HG03039 (cell line): ENCODE measurements around the gene PGLYRP1.

Source experiments
- ATAC-seq: cut with Tn5 transposase; IDR thresholded peaks from one replicate; pipeline ENCODE4 v1.9.1; 2021; ENCODE audit warnings: mild to moderate bottlenecking, moderate library complexity; ENCODE audit not compliant: unreplicated experiment

Gene PGLYRP1, protein sequence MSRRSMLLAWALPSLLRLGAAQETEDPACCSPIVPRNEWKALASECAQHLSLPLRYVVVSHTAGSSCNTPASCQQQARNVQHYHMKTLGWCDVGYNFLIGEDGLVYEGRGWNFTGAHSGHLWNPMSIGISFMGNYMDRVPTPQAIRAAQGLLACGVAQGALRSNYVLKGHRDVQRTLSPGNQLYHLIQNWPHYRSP

DNA sequence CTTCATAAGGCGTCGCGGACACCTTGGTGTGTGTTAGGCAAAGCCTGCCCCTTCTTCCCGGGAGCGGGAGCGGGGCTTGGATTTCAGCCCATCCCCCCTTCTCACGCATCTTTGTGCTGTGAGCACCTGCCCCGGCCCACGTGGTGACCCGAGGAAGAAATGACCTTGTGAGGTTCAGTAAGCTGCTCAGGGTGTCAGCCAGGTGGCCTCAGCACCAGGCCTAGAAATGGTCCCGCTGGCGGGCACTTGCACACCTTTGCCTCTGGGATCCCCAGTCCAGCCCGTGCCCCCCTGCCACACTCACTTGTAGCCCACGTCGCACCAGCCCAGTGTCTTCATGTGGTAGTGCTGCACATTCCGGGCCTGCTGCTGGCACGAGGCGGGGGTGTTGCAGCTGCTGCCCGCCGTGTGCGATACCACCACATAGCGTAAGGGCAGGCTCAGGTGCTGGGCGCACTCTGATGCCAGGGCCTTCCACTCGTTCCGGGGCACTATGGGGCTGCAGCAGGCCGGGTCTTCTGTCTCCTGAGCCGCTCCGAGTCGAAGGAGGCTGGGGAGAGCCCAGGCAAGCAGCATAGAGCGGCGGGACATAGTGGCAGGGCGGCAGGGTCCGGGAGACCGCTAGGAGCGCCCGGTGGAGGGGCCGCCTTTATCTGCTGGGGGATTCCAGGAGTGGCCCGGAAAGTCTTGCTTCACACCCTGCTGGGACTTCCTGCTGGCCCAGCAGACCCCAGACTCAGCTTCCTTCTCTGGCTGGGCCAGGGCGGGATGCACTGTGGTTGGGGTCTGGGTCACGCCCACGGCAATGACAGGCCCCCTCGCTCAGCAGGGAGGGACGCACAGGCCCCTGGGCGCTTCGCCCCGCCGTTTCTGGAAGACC, at the start of gene PGLYRP1:
TSS of gene PGLYRP1 (minus strand) at position 623 of the 880 bp plus-strand sequence. CDS start at position 591, 32 bp downstream.
- ATAC-seq: no peak

DNA sequence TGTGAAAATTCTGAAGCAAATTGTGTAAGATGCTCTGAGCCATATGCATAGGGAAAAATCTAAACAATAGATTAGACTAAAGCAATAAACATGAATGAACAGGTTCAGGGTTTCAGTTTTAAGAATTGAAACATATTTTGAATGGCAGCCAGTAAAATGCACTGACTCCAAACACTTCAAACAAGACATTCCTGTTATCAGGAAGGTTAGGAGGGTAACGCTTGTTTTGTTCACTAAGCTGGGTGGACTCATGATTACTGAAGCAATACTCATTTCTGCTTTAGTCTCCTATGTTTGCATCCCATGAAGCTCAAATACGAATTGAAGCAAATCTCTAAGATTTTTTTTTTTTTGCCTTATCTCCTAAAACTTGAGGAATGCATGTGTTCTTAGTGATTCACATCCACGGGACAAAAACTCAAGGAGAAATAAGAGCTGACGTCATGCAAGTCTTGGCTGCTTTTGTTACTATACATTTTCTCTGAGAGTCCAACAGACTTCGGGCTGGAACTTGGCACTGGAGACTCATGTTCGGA, 47.0 kb upstream of the PGLYRP1 start:
- no peak for ATAC-seq

DNA sequence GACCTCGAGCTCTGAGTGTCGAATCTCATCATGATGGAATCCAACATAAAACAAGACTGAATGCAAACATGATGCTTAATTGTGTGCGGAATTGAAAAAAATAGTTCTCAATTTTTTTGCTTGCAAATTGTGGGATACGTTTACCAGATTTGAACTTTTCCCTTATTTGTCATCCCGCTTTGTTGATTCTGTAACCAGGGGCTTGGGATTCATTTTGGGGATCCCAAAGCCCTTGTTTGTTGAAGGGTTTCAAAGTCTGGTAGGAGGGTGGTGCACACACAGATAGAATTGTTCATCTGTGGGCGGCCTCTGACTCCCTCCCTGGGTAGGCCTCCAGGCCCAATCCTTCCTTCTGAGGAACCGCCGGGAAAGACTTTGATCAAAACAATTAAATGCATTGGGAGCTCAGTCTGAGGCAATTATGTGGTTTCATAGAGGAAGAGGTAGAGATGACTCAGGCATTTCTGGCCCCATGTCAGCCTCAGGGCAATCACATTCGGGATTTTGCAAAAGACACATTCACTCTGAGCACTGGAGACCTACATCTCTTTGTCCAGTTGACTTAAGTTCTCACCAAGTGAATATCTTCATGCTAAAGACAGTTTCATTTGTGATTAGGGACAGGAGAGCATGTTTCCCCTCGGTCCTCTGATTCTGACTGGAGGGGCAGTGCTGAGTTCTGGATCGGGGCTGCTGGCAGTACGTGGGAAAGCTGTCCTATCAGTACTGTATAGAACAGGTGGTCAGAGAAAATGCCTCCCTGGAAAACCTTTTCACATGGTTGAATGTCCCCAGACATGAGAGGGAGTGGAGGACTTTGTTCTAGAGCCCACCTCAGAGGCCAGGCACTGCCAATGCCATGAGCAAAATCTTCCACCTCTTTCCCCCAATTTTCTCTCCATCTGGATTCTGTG, 45.7 kb upstream of the PGLYRP1 start:
- ATAC-seq: no peak

- ATAC-seq: no peak
Measured at GRCh38 chr19:46067691-46068090, 44.8 kb upstream of the PGLYRP1 start.

- no peak for ATAC-seq
Measured at GRCh38 chr19:46066471-46066870, 43.6 kb upstream of the PGLYRP1 start.

DNA sequence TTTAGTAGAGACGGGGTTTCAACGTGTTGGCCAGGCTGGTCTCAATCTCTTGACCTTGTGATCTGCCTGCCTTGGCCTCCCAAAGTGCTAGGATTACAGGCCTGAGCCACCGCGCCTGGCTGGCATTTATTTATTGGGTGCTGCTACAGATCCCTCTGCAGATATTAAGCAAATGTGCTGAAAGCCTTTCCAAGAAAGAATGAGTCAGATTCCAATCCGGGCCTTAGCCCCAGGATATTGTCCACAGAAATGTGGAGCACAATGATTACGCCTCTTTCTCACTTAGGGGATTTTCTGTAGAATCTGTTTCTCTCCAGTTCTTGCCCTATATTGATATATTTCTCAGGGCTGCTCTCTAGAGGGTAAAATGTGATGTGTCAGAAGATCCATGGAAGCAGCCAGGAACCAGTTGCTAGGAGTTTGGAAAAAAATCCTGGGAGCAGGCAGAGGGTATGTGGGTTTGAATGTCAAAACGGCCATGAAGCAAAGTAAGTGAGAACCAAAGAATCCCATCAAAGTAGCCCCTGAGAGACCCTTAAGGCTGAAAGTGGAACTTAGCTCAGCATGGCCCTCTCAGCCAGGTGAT, 42.7 kb upstream of the PGLYRP1 start:
- ATAC-seq: no peak

DNA sequence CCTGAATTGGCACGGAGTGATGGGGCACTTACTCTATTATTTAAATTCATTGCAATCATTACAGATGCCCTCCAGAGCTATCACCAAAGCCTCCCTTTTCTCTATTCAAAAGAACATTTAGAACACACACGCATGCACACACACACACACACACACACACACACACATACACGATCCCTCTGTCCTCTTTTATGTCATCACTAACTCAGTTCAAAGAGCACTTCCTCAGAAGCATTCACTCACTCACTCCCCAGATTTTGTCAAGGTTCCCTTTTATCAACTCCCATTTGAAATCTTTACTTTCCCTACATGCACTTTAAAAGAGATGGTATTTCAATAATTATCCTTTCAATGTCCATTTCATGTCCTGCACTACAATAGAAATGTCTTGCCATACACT, 40.3 kb upstream of the PGLYRP1 start:
- ATAC-seq: no peak

GRCh38 chr19:46060012-46060411, 37.2 kb upstream of the PGLYRP1 start:
- ATAC-seq: no peak

- no peak for ATAC-seq
Measured at GRCh38 chr19:46058778-46059177, 35.9 kb upstream of the PGLYRP1 start.

GRCh38 chr19:46056536-46056935, 33.7 kb upstream of the PGLYRP1 start:
- ATAC-seq: no peak

GRCh38 chr19:46052896-46053295, 30.0 kb upstream of the PGLYRP1 start:
- ATAC-seq: no peak

DNA sequence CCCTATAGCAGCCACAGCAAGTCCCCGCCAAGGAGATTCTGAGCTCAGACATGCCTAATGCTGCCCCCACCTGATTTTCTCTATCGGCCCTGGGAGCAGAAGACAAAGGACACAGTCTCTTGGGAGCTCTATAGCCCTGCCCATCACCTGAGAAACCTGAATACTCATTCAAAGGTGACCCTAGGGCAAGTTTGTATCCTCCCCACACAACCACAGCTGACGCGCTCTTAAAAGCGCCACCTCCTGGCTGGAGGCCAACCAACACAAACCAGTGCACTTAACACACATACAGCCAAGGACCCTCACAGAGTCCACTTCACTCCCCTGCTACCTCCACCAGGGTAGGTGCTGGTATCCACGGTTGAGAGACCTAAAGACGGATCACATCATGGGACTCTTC, 26.7 kb upstream of the PGLYRP1 start:
- ATAC-seq: no peak

DNA sequence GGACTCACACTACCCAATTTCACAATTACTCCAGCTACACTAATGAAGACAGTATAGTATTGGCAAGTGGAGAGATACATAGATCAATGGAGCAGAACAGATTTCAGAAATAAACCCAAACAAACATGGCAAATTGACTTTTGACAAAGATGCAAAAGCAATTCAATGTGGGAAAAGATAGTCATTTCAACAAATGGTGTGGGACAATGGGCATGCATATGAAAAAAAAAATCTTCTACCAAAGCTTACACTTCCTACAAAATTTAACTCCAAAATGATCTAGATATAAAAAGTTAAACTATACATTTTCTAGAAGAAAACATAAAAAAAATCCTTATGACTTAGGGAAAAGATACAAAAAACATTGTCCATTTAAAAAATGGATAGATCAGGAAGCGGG, 20.7 kb upstream of the PGLYRP1 start:
- ATAC-seq: no peak

DNA sequence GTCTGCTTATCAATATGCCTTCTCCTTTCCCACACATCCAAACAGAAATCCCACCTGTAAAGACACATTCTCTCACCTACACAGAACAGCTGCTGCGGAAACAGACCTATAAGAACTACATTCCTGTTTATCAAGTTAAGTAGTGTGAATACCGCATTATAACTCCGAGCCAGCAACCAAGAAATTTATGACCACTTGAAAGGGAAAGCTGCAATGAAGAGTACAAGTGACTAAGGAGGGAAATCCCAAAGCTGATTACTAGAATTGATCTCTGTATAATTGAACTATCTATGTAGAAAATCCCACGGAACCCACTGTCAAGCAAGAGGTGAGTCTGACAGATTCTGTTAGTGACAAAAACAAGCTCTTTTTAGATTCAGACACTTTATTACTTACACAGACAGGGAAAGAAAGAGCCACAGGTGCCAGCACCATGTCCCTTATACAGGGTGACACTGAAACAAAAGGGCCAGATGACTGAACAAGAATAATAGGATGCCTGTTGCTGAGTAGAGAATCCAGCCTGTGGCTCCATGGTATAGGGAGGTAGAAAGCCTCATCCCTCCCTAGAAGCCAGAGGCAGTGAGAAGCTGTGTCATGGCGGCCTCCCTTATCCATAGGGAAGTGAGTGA, 19.5 kb upstream of the PGLYRP1 start:
- no peak for ATAC-seq

- no peak for ATAC-seq
Measured at GRCh38 chr19:46040952-46041500, 18.2 kb upstream of the PGLYRP1 start, which contains the start of gene IGFL4. IGFL4 (minus strand) TSS chr19:46041002; CDS start chr19:46040962, 40 bp downstream.

DNA sequence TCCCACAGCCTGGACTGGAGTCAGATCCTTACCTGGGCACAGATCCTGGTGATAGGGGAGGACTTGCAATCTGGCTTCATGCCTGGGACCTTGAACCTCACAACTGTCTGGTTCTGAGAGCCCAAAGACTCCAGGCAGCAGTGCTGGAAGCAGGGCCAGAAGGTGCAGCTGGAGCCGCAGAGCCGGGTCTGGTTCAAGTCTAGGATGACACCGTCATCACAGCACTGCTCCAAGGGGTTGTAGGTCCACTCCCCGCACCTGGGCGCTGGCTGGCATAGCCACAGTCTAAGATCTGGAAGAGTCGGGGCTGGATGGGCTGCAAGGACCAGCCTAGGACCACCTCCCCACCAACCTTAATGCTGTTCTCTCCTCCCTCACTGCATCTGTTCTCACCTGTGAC, 17.3 kb upstream of the PGLYRP1 start:
- no peak for ATAC-seq

DNA sequence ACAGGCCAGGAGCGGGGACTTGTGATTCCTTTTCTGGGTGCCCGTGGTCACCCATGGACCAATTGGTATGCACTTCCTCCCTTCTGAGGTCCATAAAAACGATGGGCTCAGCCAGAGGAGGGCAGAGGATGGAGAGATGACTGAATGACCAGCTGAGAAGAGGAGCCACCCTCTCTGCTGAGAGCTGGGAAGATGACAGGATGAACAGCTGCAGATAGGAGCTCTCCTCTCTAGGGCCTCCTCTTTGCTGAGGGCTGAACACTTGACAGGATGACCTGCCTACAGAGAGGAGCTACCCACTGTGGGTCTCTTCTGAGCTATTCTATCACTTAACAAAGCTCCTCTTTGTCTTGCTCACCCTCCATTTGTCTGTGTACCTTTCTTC, 13.9 kb upstream of the PGLYRP1 start:
- ATAC-seq: no peak

DNA sequence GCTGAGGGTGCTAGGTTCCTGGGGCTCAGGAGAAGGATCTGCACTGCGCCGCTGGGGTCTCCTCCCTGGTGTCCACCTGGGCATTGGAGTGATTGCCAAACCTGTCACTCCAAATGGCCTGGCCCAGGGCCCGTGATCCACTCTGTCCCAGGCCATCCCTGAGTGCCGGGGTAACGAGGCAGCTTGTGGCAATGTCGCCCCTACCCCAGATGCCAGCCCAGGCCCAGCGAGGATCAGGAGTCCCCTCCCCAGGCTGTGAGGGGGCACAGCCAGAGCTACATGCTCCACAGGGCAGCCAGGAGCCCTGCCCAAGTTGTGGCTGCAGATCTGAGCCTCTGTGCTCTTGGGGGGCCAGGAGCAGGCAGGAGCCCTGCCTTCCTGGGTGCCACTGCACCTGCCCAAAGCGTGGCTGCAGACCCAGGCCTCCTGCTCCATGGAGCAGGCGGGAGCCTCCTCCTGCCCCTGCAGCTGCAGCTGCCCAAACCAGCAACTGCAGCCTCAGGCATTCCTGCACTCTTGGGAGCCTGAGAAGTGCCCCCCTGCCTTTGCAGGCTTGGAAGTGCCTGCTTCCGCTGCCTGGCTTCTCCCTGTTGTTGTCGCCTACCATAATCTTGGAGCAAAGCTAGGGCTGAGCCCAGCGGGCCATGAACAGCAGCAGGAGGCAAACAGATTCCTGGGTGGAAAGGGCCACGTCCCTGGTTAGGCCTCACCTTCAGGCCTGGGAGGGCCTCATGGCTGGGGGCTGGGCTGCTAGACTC, 13.3 kb upstream of the PGLYRP1 start:
- ATAC-seq: no peak

- no peak for ATAC-seq
Measured at GRCh38 chr19:46035546-46035945, 12.7 kb upstream of the PGLYRP1 start.
